ENCODE measurements around the gene ZAP70. TPM values are rescaled to one million over a fixed set of nuclear protein-coding genes. Genes with fewer than 3 reads are reported as not detected.

The ZAP70 gene
- total and polyA plus RNA-seq, 8 donors = 1.4 to 8.3 (median 2.2) TPM

GRCh38 chr2:97714084-97714949, 941 bp downstream of the ZAP70 start:
- H3K27ac ChIP-seq = no peak overlapping the region
- no peak for TF ChIP-seq CTCF (IDR thresholded peaks at IDR 0.05)
- intact Hi-C loops (cut with DNase I) = no loop called here
- peaks cover 0 to 11% of the 10 kb centered on the region in 2 donors for H3K27me3 ChIP-seq
- DNase-seq (peak in 1 of 4 donors; percentile 19), ATAC-seq (no peak)
- H3K4me1 ChIP-seq = peaks cover 0 to 4% of the 10 kb centered on the region in 2 donors
- H3K9me3 ChIP-seq = no peaks in the 10 kb centered on the region
- H3K36me3 ChIP-seq = no peaks in the 10 kb centered on the region
- peak overlapping the region in 1 of 2 donors; percentile 25 for H3K4me3 ChIP-seq

- Histone ChIP-seq H3K27me3 (peaks cover 0 to 3% of the 10 kb centered on the region in 2 donors), H3K36me3 (no peaks in the 10 kb centered on the region), H3K27ac (no peak overlapping the region), H3K4me3 (peak overlapping the region in 1 of 2 donors; percentile 25), H3K4me1 (peaks cover 0 to 4% of the 10 kb centered on the region in 2 donors), H3K9me3 (no peaks in the 10 kb centered on the region)
- intact Hi-C loops (cut with DNase I) = no loop called here
- peak in 1 of 4 donors; percentile 19 for DNase-seq
- ATAC-seq = no peak
- no peak for TF ChIP-seq CTCF (IDR thresholded peaks at IDR 0.05)
These were observed 1.7 kb downstream of the ZAP70 start for GRCh38 chr2:97714950-97715652.

GRCh38 chr2:97715951-97716694, 2.7 kb downstream of the ZAP70 start:
- no peak overlapping the region for H3K4me3 ChIP-seq
- H3K27me3 ChIP-seq = no peaks in the 10 kb centered on the region
- H3K36me3 ChIP-seq = no peaks in the 10 kb centered on the region
- no peaks in the 10 kb centered on the region for H3K9me3 ChIP-seq
- no peak for TF ChIP-seq CTCF (IDR thresholded peaks at IDR 0.05)
- DNase-seq = peak in 1 of 4 donors; percentile 9
- no peak overlapping the region for H3K27ac ChIP-seq
- intact Hi-C loops (cut with DNase I) = no loop called here
- peaks cover 0 to 4% of the 10 kb centered on the region in 2 donors for H3K4me1 ChIP-seq
- ATAC-seq = no peak

GRCh38 chr2:97716695-97717612, 3.6 kb downstream of the ZAP70 start:
- H3K9me3 ChIP-seq = no peaks in the 10 kb centered on the region
- H3K4me3 ChIP-seq = no peak overlapping the region
- no peaks in the 10 kb centered on the region for H3K36me3 ChIP-seq
- H3K4me1 ChIP-seq = peaks cover 0 to 4% of the 10 kb centered on the region in 2 donors
- H3K27me3 ChIP-seq = no peaks in the 10 kb centered on the region
- TF ChIP-seq CTCF (IDR thresholded peaks at IDR 0.05) = no peak
- ATAC-seq = no peak
- intact Hi-C loops (cut with DNase I) = no loop called here
- DNase-seq = peak in 1 of 4 donors; percentile 14
- no peak overlapping the region for H3K27ac ChIP-seq
